ENCODE data around the gene UQCR11. TPM values are rescaled to one million over a fixed set of nuclear protein-coding genes. Genes with fewer than 3 reads are reported as not detected.
A peak's percentile ranks its signal among the peaks of the same experiment; 100 is the strongest.

The UQCR11 gene
- total and polyA plus RNA-seq, 2 of the 8 experiments (the other 6 are each of a cell fraction or from before 2014, with no cell fraction given), result 162 to 171 TPM

- no peaks in the 10 kb centered on the region for H3K23me2 ChIP-seq (ENCODE audit: low read depth, low read length)
- no peak for DNase-seq (ENCODE audit: low read depth in 1 of 2, low spot score in 2 of 2)
- peak overlapping the region; percentile 25; the same call in 1 of the 2 replicates for H4K8ac ChIP-seq (ENCODE audit: extremely low read depth, insufficient read depth, low read length)
- 0 out of 2 replicates have a peak, but pooled peaks cover 2% of the 10 kb centered on the region for H3K79me1 ChIP-seq (ENCODE audit: low read depth, low read length)
- no peaks in the 10 kb centered on the region for H3K79me2 ChIP-seq (ENCODE audit: control insufficient read depth in 1 of 2, insufficient read depth in 2 of 2, low read length in 2 of 2)
- FAIRE-seq, result no peak
- no peak overlapping the region for H2BK15ac ChIP-seq (ENCODE audit: low read length)
- H3K27ac ChIP-seq (ENCODE audit: low read depth, low read length), result no peak overlapping the region
- no peaks in the 10 kb centered on the region for H3K4me1 ChIP-seq (replicated peaks in 1 of 4; ENCODE audit: control insufficient read depth in 3 of 4, insufficient read depth in 4 of 4, low read length in 3 of 4)
- no peak overlapping the region for H2AFZ ChIP-seq (ENCODE audit: low read length)
- H3K4me2 ChIP-seq (ENCODE audit: insufficient read depth in 1 of 2, low read depth in 2 of 2, low read length in 2 of 2), result no peak overlapping the region
- ChIA-PET CTCF (ENCODE audit: partially characterized antibody) (interaction anchor here (0.5 to 4.5 kb wide), 3 partner anchors 13 to 32 kb away, joined by 3 to 25 read pairs (median 6); no protein-coding TSS in a partner anchor), POLR2A (ENCODE audit: partially characterized antibody) (interaction anchor here (0.8 to 8.8 kb wide), 7 partner anchors 9 to 31 kb away, joined by 3 to 148 read pairs (median 4); partner anchors contain the start of genes MBD3 and MEX3D)
- H2BK12ac ChIP-seq (ENCODE audit: low read depth, low read length), result no peak overlapping the region
- H3K14ac ChIP-seq (ENCODE audit: insufficient read length), result no peak overlapping the region
- H3K9ac ChIP-seq (replicated peaks in 1 of 4; ENCODE audit: extremely low read depth in 1 of 4, low read depth in 3 of 4, low read length in 3 of 4), result no peak overlapping the region
- no peak overlapping the region for H4K5ac ChIP-seq (ENCODE audit: insufficient read length, low read depth, low read length)
- H3K18ac ChIP-seq (ENCODE audit: extremely low read depth, low read length), result no peak overlapping the region
- H3K9me3 ChIP-seq (ENCODE audit: insufficient read depth in 2 of 2, low read depth in 1 of 2, low read length in 1 of 2), result no peaks in the 10 kb centered on the region
- no peak overlapping the region for H2AK5ac ChIP-seq (ENCODE audit: low read depth, low read length)
- H2BK20ac ChIP-seq (ENCODE audit: low read length), result no peak overlapping the region
- peaks cover 0 to 2% (median 0%) of the 10 kb centered on the region in 4 experiments; a peak in 2 of 7 replicates for H3K27me3 ChIP-seq (replicated peaks in 1 of 4; ENCODE audit: control insufficient read depth in 3 of 4, extremely low read depth in 1 of 4, insufficient read depth in 3 of 4, low read length in 3 of 4)
- no peak overlapping the region for H4K91ac ChIP-seq (replicated peaks; ENCODE audit: insufficient read length, low read length)
- peaks cover 7 to 41% (median 28%) of the 10 kb centered on the region in 4 experiments; a peak in 6 of 8 replicates for H3K36me3 ChIP-seq (ENCODE audit: control insufficient read depth in 2 of 4, insufficient read depth in 4 of 4, low read length in 3 of 4)
- no peak overlapping the region for H2BK120ac ChIP-seq (replicated peaks; ENCODE audit: low read depth, low read length)
- no peak overlapping the region for H3K4ac ChIP-seq (replicated peaks; ENCODE audit: insufficient read length, low read depth, low read length)
- H3K23ac ChIP-seq (ENCODE audit: insufficient read length), result no peak overlapping the region
- no peak overlapping the region for H3K4me3 ChIP-seq (ENCODE audit: extremely low read depth in 1 of 4, insufficient read depth in 2 of 4, low read depth in 3 of 4, low read length in 4 of 4)
- H2BK5ac ChIP-seq (ENCODE audit: low read depth, low read length), result no peak overlapping the region
- WGBS, 2 experiments (ENCODE audit: extremely low coverage in 1 of 2, insufficient coverage in 1 of 2, insufficient read length in 1 of 2, insufficient replicate concordance in 2 of 2, low coverage in 1 of 2, low lambda C conversion rate in 2 of 2, missing lambda C conversion rate in 1 of 2), result 91% methylated on average over 25 of the region's 30 CpGs; no CpG with 5 or more reads in 1 of the 2 experiments
- peaks cover 0 to 18% of the 10 kb centered on the region in 2 experiments for H4K20me1 ChIP-seq (replicated peaks in 1 of 2; ENCODE audit: control insufficient read depth in 1 of 2, insufficient read depth in 2 of 2, low read length in 2 of 2)
- no peak overlapping the region for H3K56ac ChIP-seq (replicated peaks; ENCODE audit: insufficient read length, low read depth, low read length)
- TF ChIP-seq HDAC6 (IDR thresholded peaks at IDR 0.05; ENCODE audit: low read depth, low read length) (no peak), MAFK (IDR thresholded peaks at IDR 0.05; ENCODE audit: low read depth, low read length) (no peak), RFX5 (IDR thresholded peaks at IDR 0.05; ENCODE audit: borderline replicate concordance, low read depth, low read length) (no peak), ATF3 (IDR thresholded peaks at IDR 0.05; ENCODE audit: insufficient read depth, low read depth, low read length) (no peak), SIRT6 (IDR thresholded peaks at IDR 0.05; ENCODE audit: low read length) (no peak), SP1 (IDR thresholded peaks at IDR 0.05; ENCODE audit: low read depth, low read length) (no peak), CHD2 (IDR thresholded peaks at IDR 0.05; ENCODE audit: low read length) (no peak), SAP30 (IDR thresholded peaks at IDR 0.05; ENCODE audit: insufficient read depth, insufficient replicate concordance, low read length) (no peak), SRF (IDR thresholded peaks at IDR 0.05; ENCODE audit: low read depth, low read length) (no peak)
- TF ChIP-seq, protein P1, sequence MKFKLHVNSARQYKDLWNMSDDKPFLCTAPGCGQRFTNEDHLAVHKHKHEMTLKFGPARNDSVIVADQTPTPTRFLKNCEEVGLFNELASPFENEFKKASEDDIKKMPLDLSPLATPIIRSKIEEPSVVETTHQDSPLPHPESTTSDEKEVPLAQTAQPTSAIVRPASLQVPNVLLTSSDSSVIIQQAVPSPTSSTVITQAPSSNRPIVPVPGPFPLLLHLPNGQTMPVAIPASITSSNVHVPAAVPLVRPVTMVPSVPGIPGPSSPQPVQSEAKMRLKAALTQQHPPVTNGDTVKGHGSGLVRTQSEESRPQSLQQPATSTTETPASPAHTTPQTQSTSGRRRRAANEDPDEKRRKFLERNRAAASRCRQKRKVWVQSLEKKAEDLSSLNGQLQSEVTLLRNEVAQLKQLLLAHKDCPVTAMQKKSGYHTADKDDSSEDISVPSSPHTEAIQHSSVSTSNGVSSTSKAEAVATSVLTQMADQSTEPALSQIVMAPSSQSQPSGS (IDR thresholded peaks at IDR 0.05; ENCODE audit: low read length), result no peak
Measured at GRCh38 chr19:1576242-1577089, 28.8 kb downstream of the UQCR11 start.
